ENCODE data around the gene ZFHX3. TPM values are rescaled to one million over a fixed set of nuclear protein-coding genes. Genes with fewer than 3 reads are reported as not detected.

The ZFHX3 gene
- total and polyA plus RNA-seq, 10 of the 15 experiments (the other 5 are each of a cell fraction or from before 2014, with no cell fraction given) = 0.68 to 8.6 (median 2.0) TPM

DNA sequence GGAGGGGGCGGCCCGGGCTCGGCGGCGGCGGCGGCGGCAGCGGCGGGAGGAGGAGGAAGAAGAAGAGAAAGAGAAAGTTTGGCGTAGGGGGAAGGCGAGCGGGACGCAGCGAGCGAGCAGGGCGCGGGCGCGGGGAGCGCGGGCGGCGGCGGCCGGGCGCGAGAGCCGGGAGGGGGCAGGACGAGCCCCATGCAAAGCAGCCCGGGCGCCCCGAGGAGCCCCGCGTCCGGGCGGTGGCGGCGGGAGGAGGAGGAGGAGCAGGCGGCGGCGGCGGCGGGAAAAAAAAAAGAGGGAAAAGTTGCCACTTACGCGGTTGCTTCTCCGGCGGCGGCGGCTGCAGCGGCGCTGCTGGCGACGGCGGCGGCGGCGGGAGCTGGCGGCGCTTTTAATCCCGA, 10.3 kb upstream of the ZFHX3 start:
- POLR2A ChIA-PET = interaction anchor here (0.7 kb wide), 1 partner anchor 1843 kb away, joined by 3 read pairs; no protein-coding TSS in a partner anchor

More for the DNA sequence above, 10.3 kb upstream of the ZFHX3 start:
- WGBS (ENCODE audit: insufficient coverage, insufficient replicate concordance, low lambda C conversion rate, missing lambda C conversion rate) = no CpG with 5 or more reads among the region's 61 CpGs
- ChIA-PET CTCF (interaction anchor here (0.8 to 4.6 kb wide), 2 partner anchors 24 to 226 kb away, joined by 3 to 21 read pairs; no protein-coding TSS in a partner anchor), RAD21 (ENCODE audit: unreplicated experiment) (interaction anchor here (1.5 kb wide), 1 partner anchor 22 kb away, joined by 5 read pairs; no protein-coding TSS in a partner anchor), SMC1A (ENCODE audit: uncharacterized antibody, unreplicated experiment) (interaction anchor here (0.8 kb wide), 1 partner anchor 23 kb away, joined by 3 read pairs; no protein-coding TSS in a partner anchor)
- BruUV-seq (replicated peaks) = no TSS peak
- no peaks in the 10 kb centered on the region for H4K20me1 ChIP-seq (ENCODE audit: control insufficient read depth, insufficient read depth)
- DNase-seq (ENCODE audit: low read depth, low spot score) = no peak
- H3K9me3 ChIP-seq (replicated peaks; ENCODE audit: control insufficient read depth, insufficient read depth, low read length) = no peaks in the 10 kb centered on the region
- H3K9ac ChIP-seq (ENCODE audit: control insufficient read depth, insufficient read depth, low read length) = peak overlapping the region; percentile 34; the same call in 1 of the 2 replicates
- FAIRE-seq = no peak
- no peak overlapping the region; the same call in 1 of the 2 replicates for H2AFZ ChIP-seq (ENCODE audit: control insufficient read depth, low read depth, low read length)
- peak overlapping the region; percentile 72; the same call in 1 of the 2 replicates for H3K4me3 ChIP-seq
- in situ Hi-C loops (cut with MboI) = no loop called here
- H3K4me1 ChIP-seq (ENCODE audit: control insufficient read depth, insufficient read depth, low read length) = peaks cover 13% of the 10 kb centered on the region
- H3K27me3 ChIP-seq (replicated peaks in 1 of 2; ENCODE audit: control insufficient read depth in 2 of 2, insufficient read depth in 2 of 2, low read length in 1 of 2) = peaks cover 4 to 17% of the 10 kb centered on the region in 2 experiments
- ATAC-seq = peak; percentile 74
- peak overlapping the region; percentile 39; the same call in 1 of the 2 replicates for H3K27ac ChIP-seq (ENCODE audit: control insufficient read depth, insufficient read depth)
- TF ChIP-seq EGR1 (IDR thresholded peaks at IDR 0.05; ENCODE audit: borderline replicate concordance in 1 of 2, low read depth in 2 of 2, low read length in 2 of 2) = 0 out of 3 replicates have a peak, but pooled peaks of 1 of the 2 experiments have one; percentile 18
- TF ChIP-seq MYB (IDR thresholded peaks at IDR 0.05; ENCODE audit: borderline replicate concordance, low read depth, low read length) = no peak
- TF ChIP-seq, protein P1, sequence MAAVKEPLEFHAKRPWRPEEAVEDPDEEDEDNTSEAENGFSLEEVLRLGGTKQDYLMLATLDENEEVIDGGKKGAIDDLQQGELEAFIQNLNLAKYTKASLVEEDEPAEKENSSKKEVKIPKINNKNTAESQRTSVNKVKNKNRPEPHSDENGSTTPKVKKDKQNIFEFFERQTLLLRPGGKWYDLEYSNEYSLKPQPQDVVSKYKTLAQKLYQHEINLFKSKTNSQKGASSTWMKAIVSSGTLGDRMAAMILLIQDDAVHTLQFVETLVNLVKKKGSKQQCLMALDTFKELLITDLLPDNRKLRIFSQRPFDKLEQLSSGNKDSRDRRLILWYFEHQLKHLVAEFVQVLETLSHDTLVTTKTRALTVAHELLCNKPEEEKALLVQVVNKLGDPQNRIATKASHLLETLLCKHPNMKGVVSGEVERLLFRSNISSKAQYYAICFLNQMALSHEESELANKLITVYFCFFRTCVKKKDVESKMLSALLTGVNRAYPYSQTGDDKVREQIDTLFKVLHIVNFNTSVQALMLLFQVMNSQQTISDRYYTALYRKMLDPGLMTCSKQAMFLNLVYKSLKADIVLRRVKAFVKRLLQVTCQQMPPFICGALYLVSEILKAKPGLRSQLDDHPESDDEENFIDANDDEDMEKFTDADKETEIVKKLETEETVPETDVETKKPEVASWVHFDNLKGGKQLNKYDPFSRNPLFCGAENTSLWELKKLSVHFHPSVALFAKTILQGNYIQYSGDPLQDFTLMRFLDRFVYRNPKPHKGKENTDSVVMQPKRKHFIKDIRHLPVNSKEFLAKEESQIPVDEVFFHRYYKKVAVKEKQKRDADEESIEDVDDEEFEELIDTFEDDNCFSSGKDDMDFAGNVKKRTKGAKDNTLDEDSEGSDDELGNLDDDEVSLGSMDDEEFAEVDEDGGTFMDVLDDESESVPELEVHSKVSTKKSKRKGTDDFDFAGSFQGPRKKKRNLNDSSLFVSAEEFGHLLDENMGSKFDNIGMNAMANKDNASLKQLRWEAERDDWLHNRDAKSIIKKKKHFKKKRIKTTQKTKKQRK (IDR thresholded peaks at IDR 0.05; ENCODE audit: low read depth, low read length) = no peak
- TF ChIP-seq RB1 (IDR thresholded peaks at IDR 0.05; ENCODE audit: borderline replicate concordance) = peak; percentile 50; the same call in 1 of the 2 replicates
- TF ChIP-seq BHLHE40 (IDR thresholded peaks at IDR 0.05; ENCODE audit: borderline replicate concordance in 1 of 2, low read depth in 2 of 2, low read length in 1 of 2) = peak in 1 of 2 experiments; percentile 11; a peak in 1 of 4 replicates
- no peak for TF ChIP-seq ZNF687 (IDR thresholded peaks at IDR 0.05)
- TF ChIP-seq RUNX3 (IDR thresholded peaks at IDR 0.05; ENCODE audit: low read length) = no peak
- no peak for TF ChIP-seq JUND (IDR thresholded peaks at IDR 0.05; ENCODE audit: low read depth, low read length)
- TF ChIP-seq EED (IDR thresholded peaks at IDR 0.05; ENCODE audit: low read depth) = no peak
- 0 out of 3 replicates have a peak, but pooled peaks have one; percentile 22 for TF ChIP-seq POU2F2 (IDR thresholded peaks at IDR 0.05; ENCODE audit: borderline replicate concordance, low read depth, low read length)
- no peak for TF ChIP-seq TCF3 (IDR thresholded peaks at IDR 0.05; ENCODE audit: borderline replicate concordance, insufficient read depth, low read depth, low read length)
- 0 out of 2 replicates have a peak, but pooled peaks have one; percentile 11 for TF ChIP-seq IKZF1 (conservative IDR thresholded peaks at IDR 0.05)
- intact Hi-C loops (cut with micrococcal nuclease; ENCODE audit: unreplicated experiment) = loop anchor here (5.0 kb wide), 2 partner anchors 226 to 556 kb away; no protein-coding TSS in a partner anchor
- H3K79me2 ChIP-seq (ENCODE audit: control insufficient read depth, insufficient read depth, low read length) = no peaks in the 10 kb centered on the region; the same call in none of the 2 replicates
- no peak overlapping the region for H3K4me2 ChIP-seq (ENCODE audit: control insufficient read depth, insufficient read depth)
- no peaks in the 10 kb centered on the region for H3K36me3 ChIP-seq (ENCODE audit: control insufficient read depth in 2 of 2, insufficient read depth in 2 of 2, low read length in 1 of 2)
